MM.1S (cell line): ENCODE measurements around the gene HIBADH.

Experiments used
- EZH2 ChIP-seq: fragments of 300-600 bp; sonication (generic); optimal IDR thresholded peaks from 2 replicates; pipeline ENCODE3; 2017; ENCODE audit warnings: low read depth, mild to moderate bottlenecking, antibody characterized with exemption, low read length, mixed read lengths
- EZH2phosphoT487 ChIP-seq: fragments of 300-600 bp; sonication (generic); IDR thresholded peaks from 2 replicates; pipeline ENCODE4 v1.6.1; 2018; ENCODE audit warnings: antibody characterized with exemption, low read length
- TF ChIP-seq, protein P1 (sequence below): fragments of 300-600 bp; sonication (generic); IDR thresholded peaks from 2 replicates; pipeline ENCODE4 v1.5.1; 2016; ENCODE audit warnings: antibody characterized with exemption, low read length, mixed read lengths

DNA sequence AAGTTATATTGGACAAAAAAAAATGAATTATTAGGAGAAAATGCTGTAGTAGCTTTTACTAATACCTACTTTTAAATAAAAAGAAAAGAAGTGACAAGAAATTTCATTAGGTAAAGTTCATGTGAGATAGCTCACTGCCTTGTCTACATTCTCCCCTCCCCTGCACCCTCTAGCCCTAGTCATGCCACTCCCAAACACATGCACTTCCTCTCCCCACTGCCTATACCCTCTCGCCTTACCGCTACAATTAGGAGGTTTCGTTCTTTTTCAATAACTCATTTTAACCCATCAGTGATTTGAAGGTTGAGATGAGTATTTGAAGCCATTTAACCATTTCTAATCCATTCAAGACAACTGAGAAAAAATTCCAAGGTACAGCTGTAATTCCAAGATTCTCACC, 75.3 kb downstream of the HIBADH start:
- TF ChIP-seq, protein P1, sequence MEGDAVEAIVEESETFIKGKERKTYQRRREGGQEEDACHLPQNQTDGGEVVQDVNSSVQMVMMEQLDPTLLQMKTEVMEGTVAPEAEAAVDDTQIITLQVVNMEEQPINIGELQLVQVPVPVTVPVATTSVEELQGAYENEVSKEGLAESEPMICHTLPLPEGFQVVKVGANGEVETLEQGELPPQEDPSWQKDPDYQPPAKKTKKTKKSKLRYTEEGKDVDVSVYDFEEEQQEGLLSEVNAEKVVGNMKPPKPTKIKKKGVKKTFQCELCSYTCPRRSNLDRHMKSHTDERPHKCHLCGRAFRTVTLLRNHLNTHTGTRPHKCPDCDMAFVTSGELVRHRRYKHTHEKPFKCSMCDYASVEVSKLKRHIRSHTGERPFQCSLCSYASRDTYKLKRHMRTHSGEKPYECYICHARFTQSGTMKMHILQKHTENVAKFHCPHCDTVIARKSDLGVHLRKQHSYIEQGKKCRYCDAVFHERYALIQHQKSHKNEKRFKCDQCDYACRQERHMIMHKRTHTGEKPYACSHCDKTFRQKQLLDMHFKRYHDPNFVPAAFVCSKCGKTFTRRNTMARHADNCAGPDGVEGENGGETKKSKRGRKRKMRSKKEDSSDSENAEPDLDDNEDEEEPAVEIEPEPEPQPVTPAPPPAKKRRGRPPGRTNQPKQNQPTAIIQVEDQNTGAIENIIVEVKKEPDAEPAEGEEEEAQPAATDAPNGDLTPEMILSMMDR: no peak
- TF ChIP-seq EZH2 (no peak), EZH2phosphoT487 (no peak)
